ENCODE results near the gene SSBP3. TPM values are rescaled to one million over a fixed set of nuclear protein-coding genes. Genes with fewer than 3 reads are reported as not detected.

SSBP3 gene
- total RNA-seq, 1 donor, result 14.5 TPM

DNA sequence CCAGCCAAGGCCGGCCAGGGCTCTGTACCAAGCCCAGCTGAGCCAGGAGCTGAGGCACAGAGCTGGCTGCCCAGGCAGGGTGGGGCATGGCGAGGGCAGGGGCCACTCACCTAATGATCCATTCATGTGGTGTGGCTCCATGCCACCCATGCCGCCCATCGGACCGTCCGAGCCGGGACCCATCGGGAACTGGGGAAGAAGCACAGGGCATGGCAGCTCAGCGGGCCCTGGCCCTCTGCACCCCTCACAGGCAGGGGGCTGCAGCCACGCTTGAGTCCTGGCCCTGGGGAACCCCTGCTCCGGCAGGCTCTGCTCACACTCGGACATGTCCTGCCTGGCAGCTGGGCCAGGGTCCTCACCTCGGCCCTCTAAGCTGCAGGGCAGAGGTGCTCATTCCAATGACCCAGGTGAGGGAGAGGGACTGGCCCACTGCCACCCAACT, 177.5 kb downstream of the SSBP3 start:
- H3K27me3 ChIP-seq (ENCODE audit: insufficient read depth, low read length), result no peaks in the 10 kb centered on the region
- no peak for TF ChIP-seq CTCF (IDR thresholded peaks at IDR 0.05; ENCODE audit: extremely low read depth, low read depth, low read length)
- H3K4me1 ChIP-seq (ENCODE audit: insufficient read depth, low read length), result peaks cover 16% of the 10 kb centered on the region
- DNase-seq (ENCODE audit: insufficient read length, low spot score, missing footprints), result peak; percentile 80
- no peaks in the 10 kb centered on the region for H4K20me1 ChIP-seq (ENCODE audit: insufficient read depth, low read length)
- no peaks in the 10 kb centered on the region for H3K9me3 ChIP-seq (ENCODE audit: low read depth, low read length)
- H3K36me3 ChIP-seq (ENCODE audit: insufficient read depth, low read length), result no peaks in the 10 kb centered on the region
- no peak overlapping the region for H3K4me2 ChIP-seq (ENCODE audit: insufficient read depth, low read length)
- H3K79me2 ChIP-seq (ENCODE audit: insufficient read depth, low read length), result no peaks in the 10 kb centered on the region
- H3K4me3 ChIP-seq (ENCODE audit: insufficient read depth, low read length), result no peak overlapping the region
- no peak overlapping the region for H3K27ac ChIP-seq (ENCODE audit: low read depth, low read length)
- H2AFZ ChIP-seq (ENCODE audit: low read length), result no peak overlapping the region

- H3K36me3 ChIP-seq (ENCODE audit: insufficient read depth, low read length), result no peaks in the 10 kb centered on the region
- no peak overlapping the region for H3K4me3 ChIP-seq (ENCODE audit: insufficient read depth, low read length)
- H3K27ac ChIP-seq (ENCODE audit: low read depth, low read length), result no peak overlapping the region
- TF ChIP-seq CTCF (IDR thresholded peaks at IDR 0.05; ENCODE audit: extremely low read depth, low read depth, low read length), result no peak
- H2AFZ ChIP-seq (ENCODE audit: low read length), result no peak overlapping the region
- no peak overlapping the region for H3K4me2 ChIP-seq (ENCODE audit: insufficient read depth, low read length)
- H4K20me1 ChIP-seq (ENCODE audit: insufficient read depth, low read length), result no peaks in the 10 kb centered on the region
- H3K4me1 ChIP-seq (ENCODE audit: insufficient read depth, low read length), result peaks cover 16% of the 10 kb centered on the region
- peak; percentile 55 for DNase-seq (ENCODE audit: insufficient read length, low spot score, missing footprints)
- no peaks in the 10 kb centered on the region for H3K9me3 ChIP-seq (ENCODE audit: low read depth, low read length)
- no peaks in the 10 kb centered on the region for H3K27me3 ChIP-seq (ENCODE audit: insufficient read depth, low read length)
- no peaks in the 10 kb centered on the region for H3K79me2 ChIP-seq (ENCODE audit: insufficient read depth, low read length)
Measured at GRCh38 chr1:54227891-54228310, 178.3 kb downstream of the SSBP3 start.

GRCh38 chr1:54227091-54227602, 179.0 kb downstream of the SSBP3 start:
- no peak overlapping the region for H3K4me3 ChIP-seq (ENCODE audit: insufficient read depth, low read length)
- H3K27me3 ChIP-seq (ENCODE audit: insufficient read depth, low read length), result no peaks in the 10 kb centered on the region
- no peaks in the 10 kb centered on the region for H3K9me3 ChIP-seq (ENCODE audit: low read depth, low read length)
- DNase-seq (ENCODE audit: insufficient read length, low spot score, missing footprints), result peak; percentile 98
- no peak overlapping the region for H3K27ac ChIP-seq (ENCODE audit: low read depth, low read length)
- no peaks in the 10 kb centered on the region for H4K20me1 ChIP-seq (ENCODE audit: insufficient read depth, low read length)
- no peak overlapping the region for H2AFZ ChIP-seq (ENCODE audit: low read length)
- no peaks in the 10 kb centered on the region for H3K79me2 ChIP-seq (ENCODE audit: insufficient read depth, low read length)
- no peaks in the 10 kb centered on the region for H3K36me3 ChIP-seq (ENCODE audit: insufficient read depth, low read length)
- TF ChIP-seq CTCF (IDR thresholded peaks at IDR 0.05; ENCODE audit: extremely low read depth, low read depth, low read length), result no peak
- peaks cover 16% of the 10 kb centered on the region for H3K4me1 ChIP-seq (ENCODE audit: insufficient read depth, low read length)
- H3K4me2 ChIP-seq (ENCODE audit: insufficient read depth, low read length), result peak overlapping the region; percentile 21

- DNase-seq (ENCODE audit: insufficient read length, low spot score, missing footprints), result peak; percentile 18
- peaks cover under 1% of the 10 kb centered on the region for H3K36me3 ChIP-seq (ENCODE audit: insufficient read depth, low read length)
- no peak overlapping the region for H2AFZ ChIP-seq (ENCODE audit: low read length)
- no peaks in the 10 kb centered on the region for H3K79me2 ChIP-seq (ENCODE audit: insufficient read depth, low read length)
- H3K27ac ChIP-seq (ENCODE audit: low read depth, low read length), result no peak overlapping the region
- no peaks in the 10 kb centered on the region for H4K20me1 ChIP-seq (ENCODE audit: insufficient read depth, low read length)
- no peaks in the 10 kb centered on the region for H3K27me3 ChIP-seq (ENCODE audit: insufficient read depth, low read length)
- H3K4me2 ChIP-seq (ENCODE audit: insufficient read depth, low read length), result no peak overlapping the region
- H3K9me3 ChIP-seq (ENCODE audit: low read depth, low read length), result no peaks in the 10 kb centered on the region
- peaks cover 16% of the 10 kb centered on the region for H3K4me1 ChIP-seq (ENCODE audit: insufficient read depth, low read length)
- TF ChIP-seq CTCF (IDR thresholded peaks at IDR 0.05; ENCODE audit: extremely low read depth, low read depth, low read length), result no peak
- no peak overlapping the region for H3K4me3 ChIP-seq (ENCODE audit: insufficient read depth, low read length)
Measured at GRCh38 chr1:54225986-54226559, 180.1 kb downstream of the SSBP3 start.

Measured in osteoblast (primary cell).